SW 1271 (cell line): ENCODE measurements around the gene TNFAIP8L1.

Experiments
- DNase-seq, 2 experiments: peaks; one replicate each; lab custom pipeline; 2025; lab: John Stamatoyannopoulos, UW

Gene TNFAIP8L1

DNA sequence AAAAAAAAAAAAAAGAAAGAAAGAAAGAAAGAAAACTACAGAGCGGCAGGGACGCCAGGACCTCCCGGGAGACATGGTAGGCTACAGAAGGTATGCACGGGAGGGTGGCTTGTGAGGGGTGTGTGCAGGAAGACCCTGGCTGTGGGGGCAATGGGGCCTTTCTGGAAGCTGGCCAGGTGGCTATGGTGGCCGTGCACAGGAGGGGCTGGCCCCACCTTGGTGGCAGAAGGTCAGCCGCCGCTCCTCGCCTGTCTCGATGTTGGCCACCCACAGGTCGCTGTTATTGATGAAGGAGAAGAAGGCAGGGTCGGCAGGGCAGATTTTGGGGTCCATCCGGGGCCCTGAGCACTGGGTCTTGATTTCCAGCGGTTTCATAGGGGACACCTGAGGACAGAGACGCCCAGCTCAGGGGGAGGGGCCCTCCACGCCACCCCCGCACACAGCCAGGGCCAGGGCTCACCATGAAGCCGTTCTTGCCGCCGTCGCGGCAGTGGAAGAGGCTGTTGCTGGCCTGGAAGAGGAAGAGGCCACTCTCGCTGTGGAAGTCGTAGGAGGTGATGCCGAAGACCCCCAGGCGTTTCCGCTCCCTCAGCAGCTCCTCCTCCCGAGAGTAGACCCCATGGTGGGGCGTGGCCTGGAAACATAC, 64.5 kb downstream of the TNFAIP8L1 start:
- DNase-seq: no peak

DNA sequence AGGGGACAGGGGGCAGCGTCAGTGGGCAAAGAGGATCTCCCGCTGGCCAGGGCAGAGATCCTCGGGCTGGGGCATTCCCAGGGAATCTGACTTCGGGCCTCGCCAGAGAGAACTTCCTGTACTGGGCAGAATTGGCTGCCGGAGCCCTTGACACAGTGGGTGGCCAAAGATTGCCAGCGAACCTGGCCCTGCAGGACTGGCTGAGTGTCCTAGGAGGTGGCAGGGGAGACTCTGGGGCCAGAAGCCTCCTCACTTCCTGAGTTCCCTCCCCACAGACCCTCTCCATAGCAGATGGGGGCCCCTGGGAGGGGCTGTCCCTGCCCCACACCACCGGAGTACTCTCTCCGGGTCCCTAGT, 65.0 kb downstream of the TNFAIP8L1 start:
- no peak for DNase-seq
